Measurements from ENCODE around the gene DNAJC22. TPM values are rescaled to one million over a fixed set of nuclear protein-coding genes. Genes with fewer than 3 reads are reported as not detected.

DNAJC22 gene
- total RNA-seq, 1 experiment from 2014 or later, result 27.7 TPM

GRCh38 chr12:49334226-49334625, 12.5 kb upstream of the DNAJC22 start:
- Histone ChIP-seq H2AFZ (ENCODE audit: low read depth, low read length, poor library complexity, severe bottlenecking) (no peak overlapping the region), H3K27me3 (ENCODE audit: insufficient read depth, low read length) (no peaks in the 10 kb centered on the region), H3K9ac (ENCODE audit: low read length) (no peak overlapping the region), H3K9me2 (ENCODE audit: insufficient read depth) (no peaks in the 10 kb centered on the region), H3K36me3 (ENCODE audit: control insufficient read depth in 1 of 2, insufficient read depth in 2 of 2, low read length in 2 of 2) (peaks cover 2 to 14% of the 10 kb centered on the region in 2 experiments; a peak in 2 of 4 replicates), H3K4me1 (ENCODE audit: control insufficient read depth in 1 of 2, insufficient read depth in 2 of 2, low read length in 2 of 2) (peaks cover 7 to 35% of the 10 kb centered on the region in 2 experiments), H4K20me1 (ENCODE audit: insufficient read depth) (no peaks in the 10 kb centered on the region), H3K4me2 (ENCODE audit: low read length) (no peak overlapping the region), H3K4me3 (replicated peaks in 1 of 2; ENCODE audit: low read depth in 1 of 2, low read length in 2 of 2) (no peak overlapping the region), H3K9me3 (ENCODE audit: control insufficient read depth in 1 of 2, insufficient read depth in 1 of 2, low read depth in 1 of 2, low read length in 2 of 2) (no peaks in the 10 kb centered on the region), H3K27ac (ENCODE audit: low read depth, low read length) (no peak overlapping the region), H3K79me2 (ENCODE audit: insufficient read depth, low read length) (no peaks in the 10 kb centered on the region)
- DNase-seq (ENCODE audit: low read depth, low spot score), result no peak
- ChIA-PET CTCF (interaction anchor here (1.2 to 3.5 kb wide), 2 partner anchors 8 to 11 kb away, joined by 3 to 45 read pairs; partner anchors contain the start of gene TROAP), POLR2A (interaction anchor here (1.3 to 1.4 kb wide), 2 partner anchors 9 to 12 kb away, joined by 3 to 5 read pairs; partner anchors contain the start of gene TROAP), RAD21 (ENCODE audit: low non-redundant PET in 1 of 2, low total read pairs in 2 of 2, uncharacterized antibody in 2 of 2, unreplicated experiment in 2 of 2) (no interaction called here)
- TF ChIP-seq TCF7L2 (IDR thresholded peaks at IDR 0.05; ENCODE audit: borderline replicate concordance, extremely low read depth, insufficient read depth, insufficient read length) (no peak), SP1 (IDR thresholded peaks at IDR 0.05; ENCODE audit: low read depth) (no peak), MAX (IDR thresholded peaks at IDR 0.05) (no peak), YY1 (IDR thresholded peaks at IDR 0.05; ENCODE audit: extremely low read depth, insufficient replicate concordance, low read depth, low read length) (no peak), REST (IDR thresholded peaks at IDR 0.05; ENCODE audit: low read depth) (no peak), CEBPB (IDR thresholded peaks at IDR 0.05; ENCODE audit: low read depth) (no peak), ZBTB33 (IDR thresholded peaks at IDR 0.05; ENCODE audit: extremely low read depth, insufficient replicate concordance, low read length) (no peak), EZH2phosphoT487 (IDR thresholded peaks at IDR 0.05; ENCODE audit: borderline replicate concordance) (no peak), ZFX (IDR thresholded peaks at IDR 0.05) (no peak), ATF3 (IDR thresholded peaks at IDR 0.05) (no peak), EGR1 (IDR thresholded peaks at IDR 0.05; ENCODE audit: low read depth) (no peak), POLR2AphosphoS5 (IDR thresholded peaks at IDR 0.05; ENCODE audit: low read depth, low read length) (no peak), SRF (IDR thresholded peaks at IDR 0.05; ENCODE audit: low read depth) (no peak), POLR2A (IDR thresholded peaks at IDR 0.05; ENCODE audit: borderline replicate concordance, extremely low read depth, insufficient read depth, insufficient read length) (no peak), ZNF274 (IDR thresholded peaks at IDR 0.05; ENCODE audit: low read depth, low read length) (no peak)
- BruUV-seq (replicated peaks), result no TSS peak
- no peak for ATAC-seq
- intact Hi-C loops (cut with micrococcal nuclease), result no loop called here
